Caco-2 (cell line): ENCODE data around the gene TAS1R3. TPM values are rescaled to one million over a fixed set of nuclear protein-coding genes. Genes with fewer than 3 reads are reported as not detected.
A peak's percentile ranks its signal among the peaks of the same experiment; 100 is the strongest.

Experiments
- BruUV-seq: library from RNA; stranded (reverse); fragments of 400-500 nt; replicated peaks from 2 replicates; lab custom pipeline; 2021; lab: Mats Ljungman, UMichigan
- CTCF ChIA-PET: fragments of 300-600 bp; sonication (Branson Sonifier 250); formaldehyde crosslinking; loops from one replicate; lab custom pipeline; 2022; ENCODE audit warnings: antibody characterized with exemption; lab: Charles Lee
- POLR2A ChIA-PET: fragments of 300-600 bp; sonication (Branson Sonifier 250); formaldehyde crosslinking; loops from one replicate; lab custom pipeline; 2022; ENCODE audit warnings: antibody characterized with exemption; lab: Charles Lee
- DNase-seq, 2 experiments: peaks; one replicate each; pipeline versions ENCODE4 v3.0.0 to v3.0.0-alpha.2; 2020 to 2022
- H3K27me3 ChIP-seq: replicated peaks from 2 replicates; pipeline ENCODE4 v1.6.0; 2011; ENCODE audit warnings: low read length; ENCODE audit not compliant: control insufficient read depth, insufficient read depth
- H3K36me3 ChIP-seq: 2 replicates; pipeline ENCODE4 v1.5.1; 2011; ENCODE audit warnings: low read length; ENCODE audit not compliant: control insufficient read depth, insufficient read depth
- H3K4me1 ChIP-seq: fragments of 250-450 bp; sonication (Bioruptor Pico); 2 replicates; pipeline ENCODE4 v1.5.1; 2020; ENCODE audit warnings: mild to moderate bottlenecking
- H3K4me3 ChIP-seq: 2 replicates; pipeline ENCODE4 v1.5.1; 2011; ENCODE audit warnings: low read depth, mild to moderate bottlenecking, control low read depth, low read length
- H3K9me3 ChIP-seq: fragments of 250-450 bp; sonication (Bioruptor Pico); 2 replicates; pipeline ENCODE4 v1.5.1; 2020; ENCODE audit warnings: mild to moderate bottlenecking, moderate library complexity
- H3K27ac Mint-ChIP-seq: one replicate; pipeline ENCODE4 v1.8.0; 2022; ENCODE audit warnings: mixed read lengths; ENCODE audit not compliant: unreplicated experiment
- H3K27me3 Mint-ChIP-seq: one replicate; pipeline ENCODE4 v1.8.0; 2022; ENCODE audit warnings: mixed read lengths; ENCODE audit not compliant: insufficient read depth, unreplicated experiment
- H3K36me3 Mint-ChIP-seq: one replicate; pipeline ENCODE4 v1.8.0; 2022; ENCODE audit warnings: mild to moderate bottlenecking, mixed read lengths; ENCODE audit not compliant: insufficient read depth, unreplicated experiment
- H3K4me1 Mint-ChIP-seq: one replicate; pipeline ENCODE4 v1.8.0; 2022; ENCODE audit warnings: low read depth, mixed read lengths; ENCODE audit not compliant: unreplicated experiment
- H3K4me3 Mint-ChIP-seq: one replicate; pipeline ENCODE4 v1.8.0; 2022; ENCODE audit warnings: mild to moderate bottlenecking, moderate library complexity, mixed read lengths; ENCODE audit not compliant: unreplicated experiment
- H3K9me3 Mint-ChIP-seq: one replicate; pipeline ENCODE4 v1.8.0; 2022; ENCODE audit warnings: mixed read lengths; ENCODE audit not compliant: unreplicated experiment
- intact Hi-C: fragments of 100-400 bp; cut with micrococcal nuclease; formaldehyde crosslinking; loops from one replicate; pipeline ENCODE4 v1.10.0; 2022; ENCODE audit not compliant: unreplicated experiment
- total RNA-seq: library from RNA; stranded (reverse); gene quantifications from 2 replicates; pipeline ENCODE4 v1.2.3, GENCODE V29; 2022
- TF ChIP-seq, protein P1 (sequence below), 2 experiments: fragments of 200-600 bp in 1 of 2; IDR thresholded peaks; 1 replicate in 1 of 2; 2 replicates in 1 of 2; pipeline versions ENCODE4 v1.5.1 to v1.8.0; 2011 to 2022; ENCODE audit warnings: antibody characterized with exemption in 1 of 2, control low read depth in 1 of 2, inconsistent platforms in 1 of 2, low read depth in 1 of 2, low read length in 1 of 2, mild to moderate bottlenecking in 1 of 2, moderate library complexity in 1 of 2; ENCODE audit not compliant: insufficient read depth in 1 of 2, severe bottlenecking in 1 of 2, unreplicated experiment in 1 of 2

The TAS1R3 gene
- total RNA-seq, 1 experiment from 2014 or later = 0.29 TPM

DNA sequence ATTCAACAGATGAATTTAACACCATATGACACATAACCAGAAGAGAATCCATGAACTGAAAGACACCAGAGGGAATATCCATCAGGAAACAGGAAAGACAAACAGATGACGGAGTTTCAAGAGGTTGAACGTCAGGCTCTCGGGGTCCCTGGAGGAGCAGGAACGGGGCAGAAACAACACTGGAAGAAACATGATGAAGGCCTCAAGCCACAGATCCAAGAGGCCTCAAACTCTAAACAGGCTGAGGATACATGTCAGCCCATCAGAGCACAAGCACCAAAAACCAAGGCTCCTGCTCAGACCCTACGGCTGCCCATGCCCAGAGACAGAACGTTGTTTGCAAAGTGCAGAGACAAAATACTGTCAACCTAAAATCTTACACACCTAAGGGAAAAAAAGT, 13.7 kb upstream of the TAS1R3 start:
- H3K4me1 ChIP-seq = no peaks in the 10 kb centered on the region
- H3K36me3 ChIP-seq = no peaks in the 10 kb centered on the region; the same call in 1 of the 2 replicates
- no peaks in the 10 kb centered on the region for H3K9me3 Mint-ChIP-seq
- no peak for DNase-seq
- peaks cover 85% of the 10 kb centered on the region for H3K36me3 Mint-ChIP-seq
- H3K27me3 Mint-ChIP-seq = no peaks in the 10 kb centered on the region
- no peak overlapping the region for H3K4me3 ChIP-seq
- CTCF ChIA-PET = no interaction called here
- no peaks in the 10 kb centered on the region for H3K27me3 ChIP-seq
- H3K4me1 Mint-ChIP-seq = peaks cover 6% of the 10 kb centered on the region
- POLR2A ChIA-PET = interaction anchor here (0.7 kb wide), 1 partner anchor 319 kb away, joined by 4 read pairs; no protein-coding TSS in a partner anchor
- intact Hi-C loops = no loop called here
- TF ChIP-seq, protein P1, sequence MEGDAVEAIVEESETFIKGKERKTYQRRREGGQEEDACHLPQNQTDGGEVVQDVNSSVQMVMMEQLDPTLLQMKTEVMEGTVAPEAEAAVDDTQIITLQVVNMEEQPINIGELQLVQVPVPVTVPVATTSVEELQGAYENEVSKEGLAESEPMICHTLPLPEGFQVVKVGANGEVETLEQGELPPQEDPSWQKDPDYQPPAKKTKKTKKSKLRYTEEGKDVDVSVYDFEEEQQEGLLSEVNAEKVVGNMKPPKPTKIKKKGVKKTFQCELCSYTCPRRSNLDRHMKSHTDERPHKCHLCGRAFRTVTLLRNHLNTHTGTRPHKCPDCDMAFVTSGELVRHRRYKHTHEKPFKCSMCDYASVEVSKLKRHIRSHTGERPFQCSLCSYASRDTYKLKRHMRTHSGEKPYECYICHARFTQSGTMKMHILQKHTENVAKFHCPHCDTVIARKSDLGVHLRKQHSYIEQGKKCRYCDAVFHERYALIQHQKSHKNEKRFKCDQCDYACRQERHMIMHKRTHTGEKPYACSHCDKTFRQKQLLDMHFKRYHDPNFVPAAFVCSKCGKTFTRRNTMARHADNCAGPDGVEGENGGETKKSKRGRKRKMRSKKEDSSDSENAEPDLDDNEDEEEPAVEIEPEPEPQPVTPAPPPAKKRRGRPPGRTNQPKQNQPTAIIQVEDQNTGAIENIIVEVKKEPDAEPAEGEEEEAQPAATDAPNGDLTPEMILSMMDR (IDR thresholded peaks at IDR 0.05; ENCODE audit: insufficient read depth in 1 of 2, low read depth in 1 of 2, low read length in 1 of 2, severe bottlenecking in 1 of 2, unreplicated experiment in 1 of 2) = no peak
- BruUV-seq = TSS peak; percentile 45
- H3K9me3 ChIP-seq = no peaks in the 10 kb centered on the region
- no peak overlapping the region for H3K27ac Mint-ChIP-seq
- H3K4me3 Mint-ChIP-seq = no peak overlapping the region

GRCh38 chr1:1318131-1318652, 12.9 kb upstream of the TAS1R3 start:
- H3K4me3 Mint-ChIP-seq = no peak overlapping the region
- POLR2A ChIA-PET = interaction anchor here (0.7 kb wide), 1 partner anchor 320 kb away, joined by 4 read pairs; no protein-coding TSS in a partner anchor
- BruUV-seq = no TSS peak

DNA sequence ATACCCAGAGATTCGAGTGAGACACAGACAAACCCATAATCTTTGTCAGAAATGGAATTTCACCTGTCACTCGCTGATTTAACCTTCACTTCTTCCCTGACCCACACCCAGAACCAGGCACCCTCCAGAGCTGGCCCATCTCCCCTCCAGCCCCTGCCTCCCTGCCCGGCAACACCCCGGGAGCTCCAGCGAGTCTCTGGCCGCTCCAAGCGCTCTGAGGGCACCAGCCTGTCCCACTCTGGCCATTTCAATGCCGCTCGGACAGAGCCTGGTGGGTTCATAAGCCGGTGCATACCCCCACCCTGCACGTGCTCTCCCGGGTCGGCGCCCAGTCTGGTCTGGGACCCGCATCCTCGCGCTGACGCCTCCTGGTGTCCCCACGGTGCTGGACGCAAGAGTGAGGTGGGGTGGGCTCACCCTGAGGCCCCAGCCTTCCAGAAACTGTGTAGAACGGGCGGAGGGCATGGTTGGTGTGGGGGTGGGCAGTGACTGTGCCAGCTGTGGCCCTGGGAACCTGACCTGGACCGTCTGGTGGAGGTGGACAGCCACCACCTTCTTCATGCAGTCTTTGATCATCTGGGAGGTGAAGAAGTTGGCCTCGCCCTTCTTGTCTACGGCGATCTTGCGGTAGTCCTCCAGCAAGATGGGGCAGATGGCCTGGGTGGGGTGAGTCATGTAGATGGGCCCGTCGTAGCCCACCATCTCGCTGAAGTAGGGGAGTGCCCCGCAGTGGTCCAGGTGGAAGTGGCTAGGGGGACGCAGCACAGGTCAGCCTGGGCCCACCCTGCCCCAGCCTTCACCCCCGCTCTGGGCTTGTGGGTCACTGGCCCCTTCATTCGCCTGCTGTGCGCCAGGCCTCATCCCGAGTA, 12.1 kb upstream of the TAS1R3 start:
- CTCF ChIA-PET = no interaction called here
- H3K9me3 ChIP-seq = no peaks in the 10 kb centered on the region
- H3K36me3 ChIP-seq = no peaks in the 10 kb centered on the region; the same call in 1 of the 2 replicates
- Mint-ChIP-seq H3K36me3 (peaks cover 70% of the 10 kb centered on the region), H3K4me1 (peaks cover 13% of the 10 kb centered on the region), H3K9me3 (no peaks in the 10 kb centered on the region), H3K4me3 (no peak overlapping the region), H3K27ac (peak overlapping the region; percentile 45), H3K27me3 (no peaks in the 10 kb centered on the region)
- H3K4me1 ChIP-seq = no peaks in the 10 kb centered on the region
- BruUV-seq = no TSS peak
- no peak for DNase-seq
- POLR2A ChIA-PET = no interaction called here
- intact Hi-C loops = no loop called here
- no peak overlapping the region for H3K4me3 ChIP-seq
- TF ChIP-seq, protein P1 (IDR thresholded peaks at IDR 0.05; ENCODE audit: insufficient read depth in 1 of 2, low read depth in 1 of 2, low read length in 1 of 2, severe bottlenecking in 1 of 2, unreplicated experiment in 1 of 2) = no peak
- H3K27me3 ChIP-seq = no peaks in the 10 kb centered on the region

More at GRCh38 chr1:1318131-1318652, 12.9 kb upstream of the TAS1R3 start:
- Histone ChIP-seq H3K36me3 (no peaks in the 10 kb centered on the region; the same call in 1 of the 2 replicates), H3K4me1 (no peaks in the 10 kb centered on the region), H3K9me3 (no peaks in the 10 kb centered on the region), H3K27me3 (no peaks in the 10 kb centered on the region), H3K4me3 (no peak overlapping the region)
- Mint-ChIP-seq H3K27me3 (no peaks in the 10 kb centered on the region), H3K9me3 (no peaks in the 10 kb centered on the region), H3K27ac (no peak overlapping the region), H3K4me1 (peaks cover 6% of the 10 kb centered on the region), H3K36me3 (peaks cover 78% of the 10 kb centered on the region)
- CTCF ChIA-PET = no interaction called here
- no peak for DNase-seq
- TF ChIP-seq, protein P1 (IDR thresholded peaks at IDR 0.05; ENCODE audit: insufficient read depth in 1 of 2, low read depth in 1 of 2, low read length in 1 of 2, severe bottlenecking in 1 of 2, unreplicated experiment in 1 of 2) = no peak
- intact Hi-C loops = no loop called here
